Measurements from ENCODE around the gene PTPRC.

DNA sequence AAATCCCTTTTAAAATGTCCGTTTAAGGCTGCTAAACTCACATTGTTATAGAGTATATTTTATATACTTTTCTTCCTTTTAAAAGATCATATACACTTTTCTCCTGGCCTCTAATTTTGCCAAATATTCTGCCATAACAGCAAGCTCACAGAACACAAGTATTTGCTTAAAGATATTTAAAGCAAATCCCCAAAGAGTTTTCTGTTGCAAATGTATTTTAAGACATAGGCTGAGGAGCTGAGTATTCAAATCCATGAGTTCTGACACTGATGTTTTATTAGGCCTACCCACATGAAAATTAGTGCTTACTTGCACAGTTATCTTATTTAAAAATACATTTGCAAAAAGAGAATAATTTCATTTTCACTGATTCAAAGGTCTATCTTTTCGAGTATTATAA, 1.7 kb upstream of the PTPRC start:
- TF ChIP-seq, protein P1, sequence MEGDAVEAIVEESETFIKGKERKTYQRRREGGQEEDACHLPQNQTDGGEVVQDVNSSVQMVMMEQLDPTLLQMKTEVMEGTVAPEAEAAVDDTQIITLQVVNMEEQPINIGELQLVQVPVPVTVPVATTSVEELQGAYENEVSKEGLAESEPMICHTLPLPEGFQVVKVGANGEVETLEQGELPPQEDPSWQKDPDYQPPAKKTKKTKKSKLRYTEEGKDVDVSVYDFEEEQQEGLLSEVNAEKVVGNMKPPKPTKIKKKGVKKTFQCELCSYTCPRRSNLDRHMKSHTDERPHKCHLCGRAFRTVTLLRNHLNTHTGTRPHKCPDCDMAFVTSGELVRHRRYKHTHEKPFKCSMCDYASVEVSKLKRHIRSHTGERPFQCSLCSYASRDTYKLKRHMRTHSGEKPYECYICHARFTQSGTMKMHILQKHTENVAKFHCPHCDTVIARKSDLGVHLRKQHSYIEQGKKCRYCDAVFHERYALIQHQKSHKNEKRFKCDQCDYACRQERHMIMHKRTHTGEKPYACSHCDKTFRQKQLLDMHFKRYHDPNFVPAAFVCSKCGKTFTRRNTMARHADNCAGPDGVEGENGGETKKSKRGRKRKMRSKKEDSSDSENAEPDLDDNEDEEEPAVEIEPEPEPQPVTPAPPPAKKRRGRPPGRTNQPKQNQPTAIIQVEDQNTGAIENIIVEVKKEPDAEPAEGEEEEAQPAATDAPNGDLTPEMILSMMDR (IDR thresholded peaks at IDR 0.05): no peak
- TF ChIP-seq POLR2A (IDR thresholded peaks at IDR 0.05): no peak
- no peak for TF ChIP-seq POLR2AphosphoS5 (IDR thresholded peaks at IDR 0.05)
